Measurements from ENCODE around the gene TCL1A. TPM values are rescaled to one million over a fixed set of nuclear protein-coding genes. Genes with fewer than 3 reads are reported as not detected.

TCL1A gene
- total RNA-seq, 1 donor from 2014 or later, result 0.67 TPM

Other genes with a start within 250 kb of the TCL1A start
- 75.3 TPM for gene SYNE3, start 197.5 kb downstream of the TCL1A start, total RNA-seq
- 25.8 TPM for gene GLRX5, start 179.1 kb downstream of the TCL1A start, total RNA-seq
- not detected for gene TCL1B, start 27.7 kb downstream of the TCL1A start, total RNA-seq
- gene TUNAR, start 162.7 kb upstream of the TCL1A start, total RNA-seq, result not detected

Measured in sciatic nerve (tissue), 1 donor.